GM21367 (cell line): ENCODE results near the gene CREG1.

ENCODE experiments used
- ATAC-seq: cut with Tn5 transposase; IDR thresholded peaks from one replicate; pipeline ENCODE4 v1.9.1; 2021; ENCODE audit not compliant: unreplicated experiment

Gene CREG1

GRCh38 chr1:167532964-167533824 is 20.4 kb downstream of the CREG1 start:
- ATAC-seq, result no peak

GRCh38 chr1:167532375-167532774 is 21.2 kb downstream of the CREG1 start:
- no peak for ATAC-seq

- ATAC-seq, result no peak
Observed at GRCh38 chr1:167529829-167530474, 23.6 kb downstream of the CREG1 start.

- ATAC-seq, result no peak
Observed at GRCh38 chr1:167528057-167528728, 25.4 kb downstream of the CREG1 start.

- no peak for ATAC-seq
Observed at GRCh38 chr1:167526667-167527383, 26.7 kb downstream of the CREG1 start.

- ATAC-seq, result no peak
Observed at GRCh38 chr1:167524651-167525050, 28.9 kb downstream of the CREG1 start.

GRCh38 chr1:167522246-167522645 is 31.3 kb downstream of the CREG1 start:
- no peak for ATAC-seq

GRCh38 chr1:167520711-167521206 is 32.8 kb downstream of the CREG1 start:
- ATAC-seq, result no peak

GRCh38 chr1:167518331-167518700 is 35.2 kb downstream of the CREG1 start, which contains the start of gene CD247:
TSS of gene CD247 (minus strand) at chr1:167518529. CDS start at chr1:167518465, 64 bp downstream.
- no peak for ATAC-seq

- ATAC-seq, result no peak
Observed at GRCh38 chr1:167517535-167518330, 35.8 kb downstream of the CREG1 start.

GRCh38 chr1:167516404-167517388 is 36.9 kb downstream of the CREG1 start:
- ATAC-seq, result no peak

- ATAC-seq, result no peak
Observed at GRCh38 chr1:167515893-167516321, 37.7 kb downstream of the CREG1 start.

GRCh38 chr1:167515461-167515860 is 38.1 kb downstream of the CREG1 start:
- no peak for ATAC-seq

GRCh38 chr1:167514288-167514687 is 39.3 kb downstream of the CREG1 start:
- no peak for ATAC-seq

GRCh38 chr1:167512046-167512654 is 41.4 kb downstream of the CREG1 start:
- no peak for ATAC-seq

- no peak for ATAC-seq
Observed at GRCh38 chr1:167511374-167511986, 42.1 kb downstream of the CREG1 start.

GRCh38 chr1:167510881-167511280 is 42.7 kb downstream of the CREG1 start:
- no peak for ATAC-seq

- no peak for ATAC-seq
Observed at GRCh38 chr1:167510244-167510643, 43.3 kb downstream of the CREG1 start.
